Thyroid gland (tissue), 4 donors: Measurements from ENCODE around the gene SHC4. TPM values are rescaled to one million over a fixed set of nuclear protein-coding genes. Genes with fewer than 3 reads are reported as not detected.

Experiments
- DNase-seq, 2 donors: peaks; one replicate each; pipeline ENCODE4 v3.0.0-alpha.2; 2019
- H3K27ac ChIP-seq, 3 donors: fragments of 200-600 bp; sonication (generic); 1 replicate in 2 of 3; 2 replicates in 1 of 3; pipeline ENCODE4 v1.5.1; 2016 to 2019; ENCODE audit warnings: mild to moderate bottlenecking in 1 of 3, moderate library complexity in 1 of 3
- H3K27me3 ChIP-seq: fragments of 200-600 bp; sonication (generic); one replicate; pipeline ENCODE4 v1.5.1; 2019
- H3K36me3 ChIP-seq, 2 donors: fragments of 200-600 bp; sonication (generic); one replicate each; pipeline ENCODE4 v1.5.1; 2016 to 2019
- H3K4me1 ChIP-seq, 2 donors: fragments of 200-600 bp; sonication (generic); one replicate each; pipeline ENCODE4 v1.5.1; 2017 to 2019
- H3K4me3 ChIP-seq, 3 donors: fragments of 200-600 bp; sonication (generic); replicated peaks in 1 of 3; 1 replicate in 2 of 3; 2 replicates in 1 of 3; pipeline ENCODE4 v1.5.1; 2016; ENCODE audit warnings: mild to moderate bottlenecking in 1 of 3
- H3K9me3 ChIP-seq: fragments of 200-600 bp; sonication (generic); one replicate; pipeline ENCODE4 v1.5.1; 2017
- POLR2A ChIP-seq, 2 donors: fragments of 450-650 bp; IDR thresholded peaks; one replicate each; pipeline ENCODE4 v1.6.1; 2017; ENCODE audit warnings: antibody characterized with exemption in 2 of 2, mild to moderate bottlenecking in 2 of 2, moderate library complexity in 1 of 2
- whole genome bisulfite sequencing, 2 donors: methylation state at CpG; one replicate each; pipeline ENCODE4 v1.1.5; 2017; 5-methylcytosine and 5-hydroxymethylcytosine counted together
- intact Hi-C: fragments of 100-400 bp; cut with DNase I; formaldehyde crosslinking; loops from one replicate; pipeline ENCODE4 v1.15.1; 2023
- total RNA-seq, 4 donors: library from RNA; depleted of rRNA; stranded (reverse); fragments of >200 nt; gene quantifications; one replicate each; pipeline ENCODE4 v1.2.3, GENCODE V29; 2016
- TF ChIP-seq, protein P1 (sequence below), 6 experiments: fragments of 200-600 bp in 3 of 6; fragments of 450-650 bp in 3 of 6; sonication (generic) in 3 of 6; IDR thresholded peaks; one replicate each; pipeline ENCODE4 v1.5.1; 2016 to 2019; ENCODE audit warnings: antibody characterized with exemption in 6 of 6, mild to moderate bottlenecking in 2 of 6, inconsistent platforms in 1 of 6, moderate library complexity in 1 of 6

Gene SHC4
- total RNA-seq, 4 donors from 2014 or later, result 0.13 to 1.1 (median 0.49) TPM

DNA sequence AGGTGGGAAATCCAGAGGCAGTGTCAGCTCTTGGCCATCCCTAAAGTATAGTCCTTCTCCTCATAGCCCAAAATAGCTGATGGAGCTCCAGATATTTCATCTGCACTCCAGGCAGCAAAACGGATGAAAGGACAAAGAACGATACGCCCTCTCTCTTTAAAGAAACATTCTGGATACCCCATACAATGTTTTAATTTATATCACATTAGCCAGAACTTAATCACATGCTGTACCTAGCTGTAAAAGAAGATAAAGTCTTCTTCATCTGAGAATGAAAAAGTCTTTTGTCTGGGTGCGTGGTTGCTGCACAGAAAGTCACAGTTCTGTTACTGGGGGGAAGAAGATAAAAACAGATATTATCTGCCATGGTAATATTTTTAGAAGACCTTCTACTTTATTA lies 4.3 kb upstream of the SHC4 start:
- Histone ChIP-seq H3K4me1 (peaks cover under 1 to 4% of the 10 kb centered on the region in 2 donors), H3K9me3 (no peaks in the 10 kb centered on the region), H3K36me3 (no peaks in the 10 kb centered on the region), H3K27me3 (no peaks in the 10 kb centered on the region), H3K27ac (no peak overlapping the region), H3K4me3 (no peak overlapping the region)
- intact Hi-C loops, result no loop called here
- no peak for TF ChIP-seq POLR2A (IDR thresholded peaks at IDR 0.05)
- TF ChIP-seq, protein P1, sequence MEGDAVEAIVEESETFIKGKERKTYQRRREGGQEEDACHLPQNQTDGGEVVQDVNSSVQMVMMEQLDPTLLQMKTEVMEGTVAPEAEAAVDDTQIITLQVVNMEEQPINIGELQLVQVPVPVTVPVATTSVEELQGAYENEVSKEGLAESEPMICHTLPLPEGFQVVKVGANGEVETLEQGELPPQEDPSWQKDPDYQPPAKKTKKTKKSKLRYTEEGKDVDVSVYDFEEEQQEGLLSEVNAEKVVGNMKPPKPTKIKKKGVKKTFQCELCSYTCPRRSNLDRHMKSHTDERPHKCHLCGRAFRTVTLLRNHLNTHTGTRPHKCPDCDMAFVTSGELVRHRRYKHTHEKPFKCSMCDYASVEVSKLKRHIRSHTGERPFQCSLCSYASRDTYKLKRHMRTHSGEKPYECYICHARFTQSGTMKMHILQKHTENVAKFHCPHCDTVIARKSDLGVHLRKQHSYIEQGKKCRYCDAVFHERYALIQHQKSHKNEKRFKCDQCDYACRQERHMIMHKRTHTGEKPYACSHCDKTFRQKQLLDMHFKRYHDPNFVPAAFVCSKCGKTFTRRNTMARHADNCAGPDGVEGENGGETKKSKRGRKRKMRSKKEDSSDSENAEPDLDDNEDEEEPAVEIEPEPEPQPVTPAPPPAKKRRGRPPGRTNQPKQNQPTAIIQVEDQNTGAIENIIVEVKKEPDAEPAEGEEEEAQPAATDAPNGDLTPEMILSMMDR (IDR thresholded peaks at IDR 0.05), result no peak
- no peak for DNase-seq
- 91 to 96% methylated on average over 4 of the region's 4 CpGs for WGBS, 2 donors

DNA sequence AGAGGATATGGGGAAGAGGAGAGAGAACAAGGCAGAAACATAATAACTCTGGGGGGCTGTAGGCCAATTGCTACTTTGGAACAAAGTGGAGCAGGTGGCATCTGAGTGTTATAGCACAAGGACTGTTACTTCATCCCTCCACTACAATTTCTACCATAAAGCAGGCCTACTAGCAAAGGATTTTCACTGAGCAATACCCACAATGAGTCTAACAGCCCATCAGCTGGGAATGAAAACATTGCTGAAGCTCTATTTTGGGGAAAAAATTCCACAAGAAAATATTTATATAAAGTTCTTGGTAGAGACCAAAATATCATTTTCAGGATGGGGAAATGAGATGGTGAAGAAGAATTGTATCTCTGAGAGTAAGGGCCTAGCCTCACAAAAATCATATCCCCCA lies 3.6 kb upstream of the SHC4 start:
- no peak for DNase-seq
- no peaks in the 10 kb centered on the region for H3K36me3 ChIP-seq
- no peak overlapping the region for H3K27ac ChIP-seq
- no peaks in the 10 kb centered on the region for H3K27me3 ChIP-seq
- H3K4me1 ChIP-seq, result peaks cover 5 to 10% of the 10 kb centered on the region in 2 donors
- no peak overlapping the region for H3K4me3 ChIP-seq
- no peak for TF ChIP-seq POLR2A (IDR thresholded peaks at IDR 0.05)
- TF ChIP-seq, protein P1 (IDR thresholded peaks at IDR 0.05), result no peak
- no peaks in the 10 kb centered on the region for H3K9me3 ChIP-seq
- intact Hi-C loops, result no loop called here

DNA sequence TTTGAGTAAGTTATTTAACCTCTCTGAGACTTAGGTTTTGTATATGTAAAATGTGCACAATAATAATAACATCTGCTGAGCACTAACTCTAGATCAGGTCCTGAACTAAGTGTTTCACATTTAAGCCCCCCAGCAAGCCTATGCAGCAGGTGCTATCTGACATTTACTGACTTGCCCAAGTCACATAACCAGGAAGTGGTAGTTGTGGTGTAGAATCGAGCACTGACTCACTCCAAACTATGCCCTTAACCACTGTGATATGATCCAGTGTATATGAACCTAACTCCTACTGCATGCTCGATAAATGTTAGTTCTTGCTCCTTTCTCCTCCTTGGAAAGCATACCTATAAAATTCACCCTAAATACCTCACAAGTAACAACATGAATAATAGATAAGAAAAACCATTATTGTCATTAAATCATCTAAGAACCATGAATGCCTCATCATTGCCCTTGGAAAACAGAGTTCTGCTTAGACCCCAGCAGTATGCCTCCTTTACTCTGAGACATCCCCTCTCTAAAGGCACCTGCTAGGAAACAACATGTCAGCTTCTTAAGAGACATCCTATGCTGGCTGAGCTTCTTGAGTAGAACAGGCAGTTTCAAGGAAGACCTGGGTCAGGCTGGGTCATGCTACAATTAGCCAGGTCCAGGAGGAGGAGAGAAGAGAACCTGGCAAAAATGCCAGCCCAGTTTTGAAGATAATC lies 3.0 kb upstream of the SHC4 start:
- WGBS, 2 donors, result 68 to 82% methylated on average over 2 of the region's 2 CpGs
- intact Hi-C loops, result no loop called here

DNA sequence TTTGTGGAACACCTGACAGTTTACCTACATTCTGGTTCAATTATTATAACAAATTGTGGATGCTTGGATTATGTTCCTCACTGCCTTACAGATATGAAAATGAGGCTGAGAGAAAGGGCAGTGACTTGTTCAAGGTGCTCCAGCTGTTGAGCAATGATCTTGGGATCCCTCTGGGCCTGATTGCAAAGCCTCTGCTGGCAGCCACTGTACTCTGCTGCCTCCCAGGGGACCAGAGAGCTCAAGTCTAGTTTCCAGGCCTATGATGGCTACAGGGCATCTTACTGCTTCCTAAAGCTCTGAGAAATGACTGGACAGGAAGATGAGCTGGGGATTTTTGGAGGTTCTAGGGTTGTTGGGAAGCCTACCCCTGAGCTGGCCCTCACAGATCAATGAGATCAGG lies 2.3 kb upstream of the SHC4 start:
- Histone ChIP-seq H3K36me3 (no peaks in the 10 kb centered on the region), H3K27ac (no peak overlapping the region), H3K27me3 (no peaks in the 10 kb centered on the region), H3K4me1 (peaks cover 5 to 10% of the 10 kb centered on the region in 2 donors), H3K4me3 (no peak overlapping the region), H3K9me3 (no peaks in the 10 kb centered on the region)
- TF ChIP-seq, protein P1 (IDR thresholded peaks at IDR 0.05), result no peak
- no peak for TF ChIP-seq POLR2A (IDR thresholded peaks at IDR 0.05)
- no peak for DNase-seq
- intact Hi-C loops, result no loop called here

More for the DNA sequence above, 3.0 kb upstream of the SHC4 start:
- Histone ChIP-seq H3K27ac (no peak overlapping the region), H3K4me1 (peaks cover 5 to 10% of the 10 kb centered on the region in 2 donors), H3K27me3 (no peaks in the 10 kb centered on the region), H3K36me3 (no peaks in the 10 kb centered on the region), H3K9me3 (no peaks in the 10 kb centered on the region), H3K4me3 (no peak overlapping the region)
- TF ChIP-seq POLR2A (IDR thresholded peaks at IDR 0.05), result no peak
- TF ChIP-seq, protein P1 (IDR thresholded peaks at IDR 0.05), result no peak
- no peak for DNase-seq

DNA sequence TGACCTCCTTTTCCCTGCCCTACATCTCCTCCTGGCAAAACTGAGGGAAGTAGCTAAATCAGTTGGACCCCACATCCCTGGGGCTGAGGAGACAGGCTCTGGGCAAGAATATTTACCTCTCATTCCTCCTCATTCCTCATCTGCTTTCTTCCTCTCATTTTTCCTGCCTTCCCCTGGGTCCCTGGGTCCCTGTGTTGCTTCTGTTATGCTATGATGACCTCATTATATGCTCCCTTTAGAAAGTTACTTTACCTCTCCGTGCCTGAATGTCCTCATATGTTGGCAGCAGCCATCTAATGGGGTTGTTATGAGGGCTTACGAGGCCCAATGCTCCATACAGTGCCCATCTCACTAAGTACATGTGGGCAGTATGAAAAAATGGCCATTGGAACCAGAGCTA lies 1.2 kb upstream of the SHC4 start:
- Histone ChIP-seq H3K36me3 (no peaks in the 10 kb centered on the region), H3K4me3 (no peak overlapping the region), H3K9me3 (no peaks in the 10 kb centered on the region), H3K27me3 (no peaks in the 10 kb centered on the region), H3K27ac (no peak overlapping the region), H3K4me1 (peaks cover 5 to 10% of the 10 kb centered on the region in 2 donors)
- intact Hi-C loops, result no loop called here
- no peak for DNase-seq
- WGBS, 2 donors, result 85 to 91% methylated on average over 2 of the region's 2 CpGs
- TF ChIP-seq POLR2A (IDR thresholded peaks at IDR 0.05), result no peak
- TF ChIP-seq, protein P1 (IDR thresholded peaks at IDR 0.05), result no peak
